ENCODE data around the gene CYSLTR2.

The CYSLTR2 gene, protein sequence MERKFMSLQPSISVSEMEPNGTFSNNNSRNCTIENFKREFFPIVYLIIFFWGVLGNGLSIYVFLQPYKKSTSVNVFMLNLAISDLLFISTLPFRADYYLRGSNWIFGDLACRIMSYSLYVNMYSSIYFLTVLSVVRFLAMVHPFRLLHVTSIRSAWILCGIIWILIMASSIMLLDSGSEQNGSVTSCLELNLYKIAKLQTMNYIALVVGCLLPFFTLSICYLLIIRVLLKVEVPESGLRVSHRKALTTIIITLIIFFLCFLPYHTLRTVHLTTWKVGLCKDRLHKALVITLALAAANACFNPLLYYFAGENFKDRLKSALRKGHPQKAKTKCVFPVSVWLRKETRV

GRCh38 chr13:48653472-48653939 lies at the start of gene CYSLTR2:
Gene CYSLTR2, plus strand, starts transcription at chr13:48653929. Its CDS starts 52,889 bp downstream, at chr13:48706818.
- DNase-seq (ENCODE audit: low read depth, low spot score) = no peak

DNA sequence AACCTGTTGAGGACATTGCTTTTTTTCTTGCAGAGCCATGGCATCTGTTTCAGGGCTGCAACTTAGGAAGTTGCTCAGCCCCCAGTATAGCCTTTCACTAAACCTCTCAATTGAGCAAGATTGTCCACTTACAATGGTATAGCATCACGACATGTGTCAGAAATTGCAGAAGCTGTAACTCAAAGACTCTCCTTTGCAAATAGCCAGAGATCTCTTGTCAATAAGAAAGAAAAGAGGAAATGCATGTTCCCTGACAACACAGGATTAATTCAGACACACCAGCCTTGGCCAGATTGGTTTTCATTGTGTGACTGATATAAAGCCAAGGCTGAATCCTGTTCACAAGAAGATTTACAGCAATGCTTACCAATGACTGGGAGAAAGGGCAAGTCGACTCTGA lies 38.7 kb upstream of the CYSLTR2 start:
- DNase-seq (ENCODE audit: low read depth, low spot score) = no peak

- no peak for DNase-seq (ENCODE audit: low read depth, low spot score)
Measured at GRCh38 chr13:48618937-48619336, 34.8 kb upstream of the CYSLTR2 start.

DNA sequence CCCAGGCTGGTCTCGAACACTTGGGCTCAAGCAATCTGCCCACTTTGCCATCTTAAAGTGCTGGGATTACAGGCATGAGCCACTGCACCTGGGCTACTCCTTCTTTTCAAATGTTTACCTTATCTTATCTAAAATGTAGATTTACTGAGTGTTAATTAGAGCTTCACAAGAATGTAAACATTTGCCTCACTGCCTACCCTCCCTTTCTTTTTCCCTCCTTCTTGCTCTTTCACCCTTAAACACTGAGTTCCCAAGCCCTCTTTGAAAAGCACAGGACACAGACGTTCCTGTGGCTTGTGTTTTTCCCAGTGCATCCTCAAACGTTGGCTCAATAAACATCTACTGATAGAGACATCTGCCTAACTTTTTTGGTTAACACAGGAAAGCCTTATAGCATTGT lies 32.7 kb upstream of the CYSLTR2 start:
- no peak for DNase-seq (ENCODE audit: low read depth, low spot score)

DNA sequence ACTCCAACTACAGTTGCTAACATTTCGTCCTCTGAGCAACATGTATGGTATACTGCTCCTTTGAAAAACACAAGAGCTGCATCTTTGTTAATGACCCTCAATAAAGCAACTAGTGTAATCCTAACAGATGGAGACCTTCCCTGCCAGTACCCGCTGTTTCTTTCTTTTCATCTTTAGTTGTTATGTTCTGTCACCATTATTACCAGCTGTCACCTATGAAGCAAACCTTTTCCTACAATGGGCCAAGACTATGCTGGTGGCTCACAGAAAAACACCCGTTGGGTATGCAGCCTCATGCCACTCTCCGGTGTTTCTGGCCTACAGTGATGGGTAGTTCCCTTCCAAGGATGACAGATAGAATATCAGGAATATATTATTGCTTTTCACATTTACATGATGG lies 29.7 kb upstream of the CYSLTR2 start:
- DNase-seq (ENCODE audit: low read depth, low spot score) = no peak

- DNase-seq (ENCODE audit: low read depth, low spot score) = no peak
Measured at GRCh38 chr13:48624858-48625257, 28.9 kb upstream of the CYSLTR2 start.

DNA sequence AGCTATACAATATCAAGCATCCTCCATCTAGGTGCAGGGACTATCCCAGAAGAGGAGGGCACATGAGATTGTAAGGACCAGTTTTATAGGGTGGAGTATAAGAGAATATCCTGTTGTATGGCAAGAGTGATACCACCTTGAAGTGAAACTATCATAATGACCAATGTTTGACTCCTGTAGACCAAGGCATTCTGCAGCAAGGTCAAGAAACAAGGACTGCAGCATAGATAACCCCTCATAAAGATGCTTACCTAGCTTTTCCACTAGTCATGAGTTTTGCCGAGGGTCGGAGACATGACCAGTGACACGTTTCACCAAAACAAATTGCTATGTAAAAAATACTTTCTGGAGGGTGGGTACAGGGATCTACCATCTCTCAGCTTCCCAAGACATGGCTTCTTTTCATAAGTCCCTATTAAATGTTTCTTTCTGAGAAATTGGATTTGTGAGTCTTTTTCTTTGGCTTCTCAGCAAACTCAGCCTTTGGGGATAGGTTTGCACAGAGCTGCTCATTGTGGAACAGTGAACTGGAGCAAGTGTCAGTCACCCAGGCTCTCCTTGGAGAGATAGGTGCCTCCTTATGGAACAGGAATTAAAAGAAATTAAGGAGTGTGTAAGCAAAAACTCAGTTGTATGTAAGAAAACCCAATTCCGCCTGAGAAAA lies 28.2 kb upstream of the CYSLTR2 start:
- DNase-seq (ENCODE audit: low read depth, low spot score) = no peak

DNA sequence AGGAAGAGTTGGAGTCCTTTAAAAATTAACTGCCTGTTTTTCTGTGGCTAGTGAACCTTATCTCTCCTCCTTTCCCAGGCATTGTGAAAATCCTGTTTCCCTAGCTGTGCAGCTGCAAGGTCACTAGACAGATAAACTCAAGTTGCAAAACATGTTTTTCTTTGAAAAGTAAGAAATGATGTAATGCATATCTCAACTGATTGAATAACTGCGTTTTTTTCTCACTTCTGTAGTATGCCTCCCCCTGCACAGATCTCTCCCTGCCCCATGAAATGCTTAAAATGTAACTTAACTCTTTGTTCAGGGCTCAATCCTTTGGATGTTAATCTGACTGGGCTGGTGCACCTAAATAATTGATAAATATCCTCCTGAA lies 27.7 kb upstream of the CYSLTR2 start:
- no peak for DNase-seq (ENCODE audit: low read depth, low spot score)

DNA sequence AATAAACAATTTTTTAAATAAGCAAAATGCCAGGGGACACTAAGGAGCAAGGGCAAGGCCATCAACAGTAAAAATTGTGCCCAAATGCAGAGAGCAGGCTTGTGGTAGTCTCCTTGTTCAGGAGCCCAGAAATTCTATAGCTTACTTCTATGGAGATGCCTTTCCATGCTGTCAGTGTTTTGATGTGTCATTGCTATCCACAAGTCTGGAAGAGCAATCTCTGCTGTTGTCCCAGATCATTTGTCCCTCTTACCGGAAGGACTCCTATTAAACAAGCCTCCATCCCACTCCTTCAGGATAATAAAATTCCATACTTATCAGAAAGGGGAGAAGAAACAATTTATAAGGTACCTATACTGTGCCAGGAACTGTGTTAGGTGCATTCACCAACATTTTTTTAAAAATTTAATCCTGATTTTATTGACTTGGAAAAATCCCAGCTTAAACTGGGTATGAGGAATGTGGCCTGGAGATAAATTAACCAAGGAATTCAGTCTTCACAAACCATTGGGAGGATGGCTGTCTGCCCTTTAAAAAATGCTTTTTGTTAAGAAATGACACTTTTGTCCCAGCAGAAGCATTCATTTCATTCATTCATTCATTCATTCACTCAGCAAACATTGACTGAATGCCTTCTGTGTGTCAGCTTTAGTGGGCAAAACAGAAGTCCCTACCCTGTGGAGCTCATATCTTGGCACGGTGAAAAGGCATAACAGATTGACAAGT lies 26.8 kb upstream of the CYSLTR2 start:
- DNase-seq (ENCODE audit: low read depth, low spot score) = no peak

DNA sequence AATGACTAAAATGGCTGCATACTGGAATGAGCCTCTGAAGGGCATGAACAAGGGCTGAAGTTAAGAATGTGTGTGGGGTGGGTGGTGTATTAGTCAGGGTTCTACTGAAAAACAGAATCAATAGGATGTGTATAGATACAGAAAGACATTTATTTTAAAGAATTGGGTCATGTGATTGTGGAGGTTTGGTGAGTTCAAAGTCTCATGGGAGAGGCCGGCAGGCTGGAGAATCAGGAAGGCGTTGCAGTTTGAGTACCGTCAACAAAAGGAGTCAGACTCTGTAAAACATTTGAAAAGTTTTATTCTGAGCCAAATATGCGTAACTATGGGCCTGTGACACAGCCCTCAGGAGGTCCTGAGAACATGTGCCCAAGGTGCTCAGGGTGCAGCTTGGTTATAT lies 24.5 kb upstream of the CYSLTR2 start:
- DNase-seq (ENCODE audit: low read depth, low spot score) = no peak

DNA sequence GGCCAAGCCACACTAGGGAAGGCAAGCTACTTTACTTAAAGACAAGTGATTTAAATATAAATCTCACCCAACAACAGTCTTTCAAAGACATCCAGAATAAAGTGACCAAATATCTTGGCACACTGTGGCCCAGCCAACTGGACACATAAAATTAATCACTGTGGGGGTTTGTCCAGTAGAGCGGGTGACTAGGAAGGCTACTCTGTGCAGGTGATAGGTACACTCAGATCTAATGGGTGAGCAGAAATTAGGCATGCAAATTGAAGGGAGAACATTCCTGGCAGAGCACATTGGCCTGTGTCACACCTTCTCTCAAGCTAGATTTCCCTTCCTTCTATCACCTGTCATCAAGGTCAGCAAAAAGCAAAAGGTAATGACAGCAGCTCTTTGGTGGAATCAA lies 23.4 kb upstream of the CYSLTR2 start:
- DNase-seq (ENCODE audit: low read depth, low spot score) = no peak

- DNase-seq (ENCODE audit: low read depth, low spot score) = no peak
Measured at GRCh38 chr13:48630773-48631172, 23.0 kb upstream of the CYSLTR2 start.

DNA sequence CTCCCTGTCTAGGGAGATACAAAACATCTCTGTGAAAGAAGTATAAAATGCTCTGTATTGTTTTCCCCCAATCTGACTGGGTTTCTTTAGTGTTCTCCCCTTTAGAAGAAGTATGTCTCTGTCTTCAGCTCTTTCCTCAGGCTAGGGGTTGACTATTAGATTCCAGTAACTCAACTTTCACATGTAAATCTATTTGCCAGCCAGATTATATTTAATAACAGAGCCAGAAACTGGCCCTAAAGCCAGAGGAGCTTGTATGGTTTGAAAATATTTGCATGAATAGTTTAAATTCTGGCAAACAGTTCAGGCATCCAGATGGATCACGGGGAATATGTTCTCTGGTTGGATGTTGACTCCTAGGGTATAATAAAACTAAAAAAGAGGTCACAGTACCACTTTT lies 22.3 kb upstream of the CYSLTR2 start:
- DNase-seq (ENCODE audit: low read depth, low spot score) = no peak

DNA sequence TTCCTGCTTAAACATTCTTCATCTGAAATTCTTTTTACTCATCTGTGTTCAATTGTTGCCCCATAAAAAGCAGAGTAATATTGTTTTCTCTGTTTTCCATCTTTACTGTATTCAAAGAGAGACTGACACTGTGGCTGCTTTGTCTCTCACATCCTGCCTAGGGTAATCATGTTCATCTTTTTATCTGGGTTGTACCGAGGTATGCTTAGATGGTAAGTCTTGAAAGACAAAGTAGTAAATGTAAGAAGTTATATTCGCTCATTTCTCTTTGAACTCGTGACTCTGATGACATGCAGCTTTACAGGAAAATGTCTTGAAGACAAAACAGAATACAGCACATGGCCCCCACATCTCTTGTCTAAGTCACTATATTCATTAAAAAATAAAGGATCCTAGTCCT lies 20.0 kb upstream of the CYSLTR2 start:
- DNase-seq (ENCODE audit: low read depth, low spot score) = no peak

GRCh38 chr13:48634636-48635035 lies 19.1 kb upstream of the CYSLTR2 start:
- no peak for DNase-seq (ENCODE audit: low read depth, low spot score)

DNA sequence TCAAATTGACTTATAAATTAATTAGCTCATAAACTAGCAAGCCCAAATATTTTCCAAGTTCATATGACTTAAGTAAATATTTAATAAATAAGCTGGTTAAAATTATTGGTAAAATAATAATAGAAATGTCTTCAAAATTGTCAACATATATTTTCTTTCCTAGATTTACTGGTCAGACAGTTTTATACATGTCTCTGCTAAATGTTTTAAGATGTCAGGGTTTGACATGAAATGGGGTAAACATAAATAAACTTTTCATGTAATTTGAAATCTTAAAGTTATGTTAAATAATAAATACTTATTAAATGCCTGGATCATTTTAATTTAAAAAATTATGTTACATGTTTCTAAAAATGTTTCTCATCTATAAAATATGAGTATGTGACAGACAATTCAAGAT lies 18.3 kb upstream of the CYSLTR2 start:
- no peak for DNase-seq (ENCODE audit: low read depth, low spot score)

GRCh38 chr13:48636550-48636949 lies 17.2 kb upstream of the CYSLTR2 start:
- no peak for DNase-seq (ENCODE audit: low read depth, low spot score)

GRCh38 chr13:48637601-48638000 lies 16.1 kb upstream of the CYSLTR2 start:
- DNase-seq (ENCODE audit: low read depth, low spot score) = no peak

- DNase-seq (ENCODE audit: low read depth, low spot score) = no peak
Measured at GRCh38 chr13:48640767-48641166, 13.0 kb upstream of the CYSLTR2 start.

GRCh38 chr13:48641404-48641803 lies 12.3 kb upstream of the CYSLTR2 start:
- DNase-seq (ENCODE audit: low read depth, low spot score) = no peak

GRCh38 chr13:48642061-48642460 lies 11.7 kb upstream of the CYSLTR2 start:
- no peak for DNase-seq (ENCODE audit: low read depth, low spot score)

GRCh38 chr13:48643159-48643558 lies 10.6 kb upstream of the CYSLTR2 start:
- DNase-seq (ENCODE audit: low read depth, low spot score) = no peak

- DNase-seq (ENCODE audit: low read depth, low spot score) = no peak
Measured at GRCh38 chr13:48644141-48644540, 9.6 kb upstream of the CYSLTR2 start.
